Measurements from ENCODE around the gene RCE1.

RCE1 gene

GRCh38 chr11:66858939-66859685 lies 15.9 kb downstream of the RCE1 start:
- H3K4me3 ChIP-seq (ENCODE audit: low read depth, low read length): no peak overlapping the region
- TF ChIP-seq CTCF (IDR thresholded peaks at IDR 0.05; ENCODE audit: low read depth, low read length): no peak

GRCh38 chr11:66859686-66860448 lies 16.6 kb downstream of the RCE1 start:
- H3K4me3 ChIP-seq (ENCODE audit: low read depth, low read length): no peak overlapping the region
- TF ChIP-seq CTCF (IDR thresholded peaks at IDR 0.05; ENCODE audit: low read depth, low read length): no peak

- no peak overlapping the region for H3K4me3 ChIP-seq (ENCODE audit: low read depth, low read length)
- TF ChIP-seq CTCF (IDR thresholded peaks at IDR 0.05; ENCODE audit: low read depth, low read length): no peak
These were observed 17.2 kb downstream of the RCE1 start for GRCh38 chr11:66860449-66860831.

- no peak overlapping the region for H3K4me3 ChIP-seq (ENCODE audit: low read depth, low read length)
- no peak for TF ChIP-seq CTCF (IDR thresholded peaks at IDR 0.05; ENCODE audit: low read depth, low read length)
These were observed 18.0 kb downstream of the RCE1 start for GRCh38 chr11:66861038-66861773.

GRCh38 chr11:66861774-66862558 lies 18.7 kb downstream of the RCE1 start:
- no peak for TF ChIP-seq CTCF (IDR thresholded peaks at IDR 0.05; ENCODE audit: low read depth, low read length)
- H3K4me3 ChIP-seq (ENCODE audit: low read depth, low read length): no peak overlapping the region

GRCh38 chr11:66862559-66863037 lies 19.4 kb downstream of the RCE1 start:
- TF ChIP-seq CTCF (IDR thresholded peaks at IDR 0.05; ENCODE audit: low read depth, low read length): no peak
- no peak overlapping the region for H3K4me3 ChIP-seq (ENCODE audit: low read depth, low read length)

All from WI38 (cell line).